Neural progenitor cell (in vitro differentiated cells): ENCODE measurements around the gene MGAM2.
"Not testable (repeated sequence)": the region's sequence is repeated elsewhere in the genome, so short reads cannot be mapped to it uniquely, and the experiment has no call there.

Experiments
- CTCF ChIP-seq: fragments of 200-600 bp; sonication (generic); IDR thresholded peaks from 2 replicates; pipeline ENCODE4 v1.5.1; 2017; ENCODE audit warnings: antibody characterized with exemption, mild to moderate bottlenecking
- EZH2phosphoT487 ChIP-seq: fragments of 200-600 bp; sonication (generic); IDR thresholded peaks from 2 replicates; pipeline ENCODE4 v1.6.1; 2017; ENCODE audit warnings: antibody characterized with exemption

DNA sequence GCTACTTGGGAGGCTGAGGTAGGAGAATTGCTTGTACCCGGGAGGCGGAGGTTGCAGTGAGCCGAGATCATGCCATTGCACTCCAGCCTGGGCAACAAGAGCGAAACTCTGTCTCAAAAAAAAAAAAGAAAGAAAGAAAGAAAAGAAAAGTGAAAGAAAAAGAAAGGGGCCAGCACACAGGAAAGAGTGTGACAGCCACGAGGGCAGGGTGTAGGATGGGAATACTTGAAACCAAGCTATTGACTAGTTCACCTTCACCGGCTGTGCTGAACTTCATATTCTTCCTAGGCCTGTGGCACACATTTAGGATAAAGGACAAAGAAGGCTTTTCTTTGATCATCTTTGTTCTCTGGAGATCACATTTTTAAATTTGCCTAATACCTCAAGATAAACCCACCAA, 9.7 kb upstream of the MGAM2 start:
- not testable (repeated sequence) for TF ChIP-seq CTCF, EZH2phosphoT487
